Esophagus (tissue), 2 donors: ENCODE results near the gene SH2D3C. TPM values are rescaled to one million over a fixed set of nuclear protein-coding genes. Genes with fewer than 3 reads are reported as not detected.

Experiments
- H3K27ac ChIP-seq, 2 donors: one replicate each; pipeline ENCODE4 v1.5.1; 2013; ENCODE audit warnings: low read depth in 2 of 2, mild to moderate bottlenecking in 2 of 2, inconsistent platforms in 1 of 2, low read length in 1 of 2, moderate library complexity in 1 of 2
- H3K27me3 ChIP-seq, 2 donors: one replicate each; pipeline ENCODE4 v1.6.1; 2013; ENCODE audit warnings: low read length in 2 of 2, control low read depth in 1 of 2, mild to moderate bottlenecking in 1 of 2; ENCODE audit not compliant: insufficient read depth in 2 of 2, control insufficient read depth in 1 of 2
- H3K36me3 ChIP-seq, 2 donors: one replicate each; pipeline ENCODE4 v1.6.1; 2013; ENCODE audit warnings: low read length in 1 of 2; ENCODE audit not compliant: control insufficient read depth in 2 of 2, insufficient read depth in 2 of 2
- H3K4me1 ChIP-seq, 2 donors: one replicate each; pipeline ENCODE4 v1.6.1; 2013; ENCODE audit warnings: low read length in 1 of 2; ENCODE audit not compliant: control insufficient read depth in 2 of 2, insufficient read depth in 2 of 2
- H3K4me3 ChIP-seq, 2 donors: one replicate each; pipeline ENCODE4 v1.5.1; 2013; ENCODE audit warnings: low read length in 2 of 2, mild to moderate bottlenecking in 2 of 2, low read depth in 1 of 2, moderate library complexity in 1 of 2
- H3K9me3 ChIP-seq, 2 donors: one replicate each; pipeline ENCODE4 v1.6.1; 2013; ENCODE audit warnings: mild to moderate bottlenecking in 2 of 2, low read depth in 1 of 2, low read length in 1 of 2, moderate library complexity in 1 of 2; ENCODE audit not compliant: control insufficient read depth in 2 of 2, insufficient read depth in 1 of 2
- WGBS, 2 donors: extraction: QIAGEN DNeasy Blood & Tissue Kit; methylation state at CpG; one replicate each; pipeline ENCODE4 v1.1.7; 2013; 5-methylcytosine and 5-hydroxymethylcytosine counted together
- polyA plus RNA-seq, 2 donors: library from polyadenylated mRNA; stranded (reverse); fragments of 200-250 nt; gene quantifications; one replicate each; pipeline ENCODE4 v1.2.3, GENCODE V29; 2013
- donor health status: healthy with polysubstance abuse.
- donor health status: Bipolar disorder and iron deficiency.

Gene SH2D3C
- polyA plus RNA-seq, 2 donors, result 2.8 to 3.2 TPM

- no peaks in the 10 kb centered on the region for H3K9me3 ChIP-seq
- no peak overlapping the region for H3K4me3 ChIP-seq
- H3K4me1 ChIP-seq, result no peaks in the 10 kb centered on the region
- 80 to 83% methylated on average over 5 of the region's 5 CpGs for WGBS, 2 donors
- no peak overlapping the region for H3K27ac ChIP-seq
- no peaks in the 10 kb centered on the region for H3K27me3 ChIP-seq
- H3K36me3 ChIP-seq, result peaks cover 0 to 3% of the 10 kb centered on the region in 2 donors
Measured at GRCh38 chr9:127697575-127697974, 80.9 kb downstream of the SH2D3C start.

- no peaks in the 10 kb centered on the region for H3K4me1 ChIP-seq
- no peaks in the 10 kb centered on the region for H3K9me3 ChIP-seq
- 61 to 73% methylated on average over 9 of the region's 9 CpGs for WGBS, 2 donors
- H3K27ac ChIP-seq, result no peak overlapping the region
- H3K4me3 ChIP-seq, result no peak overlapping the region
- no peaks in the 10 kb centered on the region for H3K27me3 ChIP-seq
- peaks cover 0 to 6% of the 10 kb centered on the region in 2 donors for H3K36me3 ChIP-seq
Measured at GRCh38 chr9:127694890-127695720, 83.4 kb downstream of the SH2D3C start.

- no peak overlapping the region for H3K27ac ChIP-seq
- WGBS, 2 donors, result 91 to 95% methylated on average over 4 of the region's 4 CpGs
- H3K36me3 ChIP-seq, result peaks cover 0 to 6% of the 10 kb centered on the region in 2 donors
Measured at GRCh38 chr9:127693697-127694096, 84.8 kb downstream of the SH2D3C start.

GRCh38 chr9:127693143-127693542 is 85.3 kb downstream of the SH2D3C start:
- no peak overlapping the region for H3K4me3 ChIP-seq
- H3K27me3 ChIP-seq, result no peaks in the 10 kb centered on the region
- H3K9me3 ChIP-seq, result no peaks in the 10 kb centered on the region
- H3K36me3 ChIP-seq, result peaks cover 0 to 6% of the 10 kb centered on the region in 2 donors
- 88 to 92% methylated on average over 10 of the region's 10 CpGs for WGBS, 2 donors
- H3K27ac ChIP-seq, result no peak overlapping the region
- H3K4me1 ChIP-seq, result no peaks in the 10 kb centered on the region

More at GRCh38 chr9:127693697-127694096, 84.8 kb downstream of the SH2D3C start:
- Histone ChIP-seq H3K27me3 (no peaks in the 10 kb centered on the region), H3K4me1 (no peaks in the 10 kb centered on the region), H3K4me3 (no peak overlapping the region), H3K9me3 (no peaks in the 10 kb centered on the region)

- H3K4me1 ChIP-seq, result no peaks in the 10 kb centered on the region
Measured at GRCh38 chr9:127692071-127692470, 86.4 kb downstream of the SH2D3C start.

GRCh38 chr9:127690735-127691134 is 87.7 kb downstream of the SH2D3C start:
- 92 to 93% methylated on average over 10 of the region's 10 CpGs for WGBS, 2 donors
- Histone ChIP-seq H3K9me3 (no peaks in the 10 kb centered on the region), H3K4me3 (no peak overlapping the region), H3K27ac (no peak overlapping the region), H3K36me3 (peaks cover 0 to 6% of the 10 kb centered on the region in 2 donors), H3K27me3 (no peaks in the 10 kb centered on the region), H3K4me1 (no peaks in the 10 kb centered on the region)

More at GRCh38 chr9:127692071-127692470, 86.4 kb downstream of the SH2D3C start:
- no peak overlapping the region for H3K27ac ChIP-seq
- WGBS, 2 donors, result 84 to 87% methylated on average over 20 of the region's 20 CpGs
- H3K36me3 ChIP-seq, result peaks cover 0 to 6% of the 10 kb centered on the region in 2 donors
- no peaks in the 10 kb centered on the region for H3K27me3 ChIP-seq
- no peaks in the 10 kb centered on the region for H3K9me3 ChIP-seq
- H3K4me3 ChIP-seq, result no peak overlapping the region

- WGBS, 2 donors, result 91 to 93% methylated on average over 13 of the region's 13 CpGs
- no peak overlapping the region for H3K4me3 ChIP-seq
- H3K36me3 ChIP-seq, result peaks cover 0 to 6% of the 10 kb centered on the region in 2 donors
- no peaks in the 10 kb centered on the region for H3K4me1 ChIP-seq
- no peaks in the 10 kb centered on the region for H3K27me3 ChIP-seq
- no peaks in the 10 kb centered on the region for H3K9me3 ChIP-seq
- H3K27ac ChIP-seq, result no peak overlapping the region
Measured at GRCh38 chr9:127689329-127690000, 89.0 kb downstream of the SH2D3C start.

Other genes starting within 250 kb of the SH2D3C start
- gene STXBP1, start 166.4 kb downstream of the SH2D3C start, polyA plus RNA-seq, result 1 to 10 TPM; 4.7 to 7.1 TPM
- gene CFAP157, start 71.7 kb downstream of the SH2D3C start, polyA plus RNA-seq, result under 1 TPM; 0.08 to 0.10 TPM
- gene PTRH1, start 63.0 kb downstream of the SH2D3C start, polyA plus RNA-seq, result 10 to 100 TPM in 1 of 2 donors, 1 to 10 TPM in 1; 6.2 to 15.1 TPM
- under 1 TPM; 0.04 to 0.10 TPM for gene TTC16, start 62.6 kb downstream of the SH2D3C start, polyA plus RNA-seq
- gene TOR2A, start 43.4 kb downstream of the SH2D3C start, polyA plus RNA-seq, result 10 to 100 TPM; 10.0 to 13.2 TPM
- gene CDK9, start 7.4 kb upstream of the SH2D3C start, polyA plus RNA-seq, result 10 to 100 TPM; 34.2 to 44.2 TPM
- 10 to 100 TPM; 28.7 to 31.5 TPM for gene FPGS, start 24.2 kb upstream of the SH2D3C start, polyA plus RNA-seq
- 10 to 100 TPM; 11.1 to 17.9 TPM for gene ENG, start 76.0 kb upstream of the SH2D3C start, polyA plus RNA-seq
- 10 to 100 TPM; 51.7 to 68.4 TPM for gene AK1, start 99.0 kb upstream of the SH2D3C start, polyA plus RNA-seq
- 10 to 100 TPM; 21.8 to 23.6 TPM for gene ST6GALNAC6, start 120.9 kb upstream of the SH2D3C start, polyA plus RNA-seq
- 10 to 100 TPM in 1 of 2 donors, 1 to 10 TPM in 1; 4.6 to 15.3 TPM for gene ST6GALNAC4, start 138.4 kb upstream of the SH2D3C start, polyA plus RNA-seq
- 1 to 10 TPM; 2.7 to 4.8 TPM for gene PIP5KL1, start 152.1 kb upstream of the SH2D3C start, polyA plus RNA-seq
- 10 to 100 TPM; 25.2 to 28.2 TPM for gene DPM2, start 159.2 kb upstream of the SH2D3C start, polyA plus RNA-seq
- gene EEIG1, start 202.3 kb upstream of the SH2D3C start, polyA plus RNA-seq, result 10 to 100 TPM; 34.3 to 53.1 TPM